ENCODE data around the gene ANTXR1.

The ANTXR1 gene

DNA sequence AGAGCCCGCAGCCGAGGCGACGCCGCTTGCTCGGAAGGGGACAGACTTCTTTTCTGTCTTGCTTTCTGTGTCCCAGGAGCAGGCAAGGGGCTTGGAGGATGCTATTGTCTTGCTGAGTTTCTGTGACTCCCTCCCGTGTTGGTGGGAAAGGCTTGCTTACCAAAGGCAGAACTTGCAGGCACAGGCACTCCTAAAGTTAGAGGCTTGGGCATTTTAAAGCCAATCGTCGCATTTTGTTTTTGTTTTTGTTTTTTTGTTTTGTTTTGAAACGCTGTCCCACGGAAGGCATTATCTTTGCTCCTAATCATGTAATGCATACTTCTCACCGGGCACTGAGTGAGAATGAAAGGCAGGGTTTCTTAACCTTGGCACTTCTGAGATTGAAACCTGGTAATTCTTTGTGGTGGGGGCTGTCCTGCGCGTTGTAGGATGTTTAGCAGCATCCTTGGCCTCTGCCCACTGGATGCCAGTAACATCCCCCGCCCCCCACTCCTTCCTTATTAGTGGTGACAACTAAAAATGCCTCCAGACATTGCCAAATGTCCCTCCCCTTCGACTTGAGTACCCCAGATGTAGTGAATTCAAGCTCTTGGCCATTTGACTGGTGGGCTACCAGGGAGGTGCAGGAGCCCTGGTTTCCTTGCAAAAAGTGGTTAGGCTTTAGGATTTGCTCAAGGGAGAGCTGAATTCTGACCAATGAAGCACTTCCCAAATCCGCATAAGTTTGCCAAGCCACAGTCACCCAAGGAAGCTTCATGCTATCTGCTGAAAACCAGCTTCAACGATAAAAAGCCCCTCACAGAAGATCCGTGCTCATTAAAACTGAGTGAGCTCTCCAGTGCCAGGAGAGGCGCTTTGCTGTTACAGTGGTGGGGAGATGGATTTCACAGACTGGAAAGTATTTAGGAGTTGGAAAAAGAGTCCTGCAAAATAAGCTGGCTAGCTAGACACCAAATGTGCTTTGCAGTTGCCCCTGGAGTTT lies 1.2 kb downstream of the ANTXR1 start:
- Mint-ChIP-seq H3K27me3 (peaks cover 29% of the 10 kb centered on the region), H3K4me3 (peak overlapping the region; percentile 56), H3K9me3 (no peaks in the 10 kb centered on the region), H3K4me1 (peaks cover 16% of the 10 kb centered on the region), H3K36me3 (peaks cover 2% of the 10 kb centered on the region), H3K27ac (no peak overlapping the region)
- peak in 1 of 2 donors; percentile 17 for DNase-seq (ENCODE audit: low spot score in 2 of 2)
- no peak for ATAC-seq (ENCODE audit: low read depth)

DNA sequence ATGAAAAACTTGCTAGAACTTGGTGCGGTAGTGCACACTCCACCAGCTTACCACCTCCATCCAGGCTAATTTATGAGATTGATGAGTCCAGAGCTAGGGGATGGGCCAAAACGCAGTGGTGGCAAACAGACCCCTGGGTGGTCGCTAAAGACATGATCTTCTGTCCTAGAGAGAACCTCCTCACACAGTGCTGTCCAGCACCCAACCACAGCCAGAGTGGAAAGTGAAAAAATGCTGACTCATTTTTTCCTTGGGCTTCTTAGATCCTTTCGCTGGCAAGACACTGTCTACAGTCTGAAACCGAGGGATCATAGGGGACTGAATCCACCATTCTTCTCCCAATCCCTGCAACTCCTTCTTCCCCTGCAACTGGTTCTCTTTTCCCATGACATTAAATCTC lies 4.1 kb downstream of the ANTXR1 start:
- ATAC-seq (ENCODE audit: low read depth) (no peak), DNase-seq (ENCODE audit: low spot score in 2 of 2) (no peak)
- Mint-ChIP-seq H3K4me3 (no peak overlapping the region), H3K27ac (no peak overlapping the region), H3K27me3 (peaks cover 24% of the 10 kb centered on the region), H3K36me3 (peaks cover 2% of the 10 kb centered on the region), H3K4me1 (peaks cover 16% of the 10 kb centered on the region), H3K9me3 (no peaks in the 10 kb centered on the region)

DNA sequence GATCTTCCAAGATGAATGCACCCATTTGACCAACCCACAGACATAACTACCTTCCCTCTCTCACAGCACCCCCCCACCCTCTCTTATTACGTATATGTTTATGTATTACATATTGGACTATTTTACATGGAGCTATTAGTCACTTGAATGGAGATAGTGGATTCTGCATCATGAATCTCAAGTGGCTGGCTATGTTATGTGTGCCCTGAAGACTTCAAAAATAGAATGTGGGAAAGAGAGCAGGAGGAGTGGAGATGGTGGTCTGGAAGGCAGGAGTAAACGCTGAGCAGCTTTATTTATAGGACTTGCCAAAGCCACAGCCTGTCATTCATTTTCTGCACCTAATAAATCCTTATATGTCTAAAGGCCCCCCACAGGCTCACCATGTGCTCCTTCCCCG lies 4.9 kb downstream of the ANTXR1 start:
- H3K27me3 Mint-ChIP-seq: peaks cover 20% of the 10 kb centered on the region
- H3K4me1 Mint-ChIP-seq: peaks cover 12% of the 10 kb centered on the region
- H3K36me3 Mint-ChIP-seq: no peaks in the 10 kb centered on the region
- H3K9me3 Mint-ChIP-seq: no peaks in the 10 kb centered on the region
- no peak overlapping the region for H3K27ac Mint-ChIP-seq
- ATAC-seq (ENCODE audit: low read depth) (no peak), DNase-seq (ENCODE audit: low spot score in 2 of 2) (no peak)
- H3K4me3 Mint-ChIP-seq: no peak overlapping the region

DNA sequence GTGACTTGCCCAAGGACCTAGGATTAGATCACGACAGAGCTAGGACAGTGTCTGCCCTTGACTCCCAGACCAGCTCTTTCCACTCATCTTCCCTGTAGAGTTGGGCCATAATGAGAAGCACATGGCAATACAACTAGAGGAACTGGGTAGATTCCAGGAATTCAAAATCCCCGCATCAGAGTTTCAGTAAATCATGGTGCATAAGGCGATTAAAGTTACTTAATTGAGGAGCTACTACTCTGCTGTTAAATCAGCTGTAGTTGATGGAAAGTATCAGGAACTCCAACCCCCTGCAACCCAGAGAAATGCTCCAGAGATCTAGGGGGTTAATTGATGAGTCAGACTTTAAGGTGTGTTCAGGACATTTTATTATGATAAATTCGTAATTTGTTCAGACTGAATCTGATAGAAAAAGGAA lies 5.7 kb downstream of the ANTXR1 start:
- Mint-ChIP-seq H3K27me3 (peaks cover 16% of the 10 kb centered on the region), H3K4me3 (no peak overlapping the region), H3K36me3 (no peaks in the 10 kb centered on the region), H3K9me3 (no peaks in the 10 kb centered on the region), H3K4me1 (peaks cover 6% of the 10 kb centered on the region), H3K27ac (no peak overlapping the region)
- ATAC-seq (ENCODE audit: low read depth) (no peak), DNase-seq (ENCODE audit: low spot score in 2 of 2) (no peak)

DNA sequence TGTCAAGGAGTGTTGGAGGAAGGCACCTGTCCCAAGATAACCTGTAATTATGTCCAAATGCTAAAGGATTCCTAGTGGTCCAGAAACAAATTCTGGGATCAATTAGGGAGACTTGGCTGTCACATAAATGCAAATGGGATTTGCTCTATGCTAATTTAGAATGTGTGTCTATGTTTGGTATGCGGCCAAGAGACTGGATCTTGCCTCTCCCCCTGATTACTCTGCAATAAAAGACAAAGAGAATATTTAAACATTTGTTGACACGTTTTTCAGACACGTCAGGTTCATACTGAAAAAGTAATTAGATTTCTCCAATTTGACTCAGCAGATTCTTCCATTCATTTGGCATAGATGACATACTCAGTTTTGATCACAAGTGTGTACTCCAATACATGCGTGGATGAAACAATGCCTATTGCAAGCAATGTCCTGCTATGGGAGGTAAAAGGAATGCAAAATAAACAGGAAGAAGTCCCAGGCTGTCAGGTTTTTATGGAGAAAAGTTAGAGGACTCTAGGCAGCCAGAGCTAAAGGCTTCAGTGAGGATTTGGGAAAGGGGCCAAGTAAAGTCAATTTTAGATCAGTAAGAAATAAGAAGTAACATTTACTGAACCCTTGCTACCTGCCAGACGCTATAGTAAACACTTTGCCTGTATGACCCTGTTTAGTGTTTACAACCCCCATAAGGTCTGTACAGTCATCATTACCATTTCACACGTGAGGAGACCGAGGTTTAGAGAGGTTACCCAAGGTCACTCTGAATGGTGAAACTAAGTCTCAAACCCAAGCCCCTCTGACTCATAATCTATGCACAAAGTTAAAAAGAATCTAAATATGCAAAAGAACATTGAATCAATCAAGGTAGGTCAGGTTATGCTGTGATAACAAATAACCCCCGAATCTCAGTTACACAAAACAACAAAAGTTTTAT lies 7.8 kb downstream of the ANTXR1 start:
- DNase-seq (ENCODE audit: low spot score in 2 of 2): no peak
- Mint-ChIP-seq H3K9me3 (no peaks in the 10 kb centered on the region), H3K27ac (no peak overlapping the region), H3K27me3 (peaks cover 16% of the 10 kb centered on the region), H3K4me1 (no peaks in the 10 kb centered on the region), H3K36me3 (no peaks in the 10 kb centered on the region), H3K4me3 (no peak overlapping the region)
- no peak for ATAC-seq (ENCODE audit: low read depth)

DNA sequence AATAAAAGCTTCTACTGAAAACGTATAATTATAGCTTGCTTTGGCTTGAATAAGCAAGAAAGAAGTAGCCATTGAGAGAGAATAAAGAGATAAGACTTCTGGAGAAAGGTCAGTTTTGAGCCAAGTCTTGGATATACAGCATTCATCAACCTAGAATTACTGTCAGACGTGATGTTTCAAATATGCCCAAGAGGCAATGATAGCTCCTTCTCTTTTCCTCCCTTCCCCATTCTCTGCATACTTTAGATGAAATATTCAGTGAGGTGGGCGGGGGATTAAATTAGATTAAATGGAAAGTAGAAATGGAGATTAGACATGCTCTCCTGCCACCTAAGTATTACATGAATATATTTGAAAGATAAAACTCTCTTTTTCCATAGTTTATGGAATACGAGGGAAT lies 8.7 kb downstream of the ANTXR1 start:
- H3K36me3 Mint-ChIP-seq: no peaks in the 10 kb centered on the region
- H3K4me3 Mint-ChIP-seq: no peak overlapping the region
- DNase-seq (ENCODE audit: low spot score in 2 of 2) (no peak), ATAC-seq (ENCODE audit: low read depth) (no peak)
- H3K27ac Mint-ChIP-seq: no peak overlapping the region
- H3K9me3 Mint-ChIP-seq: no peaks in the 10 kb centered on the region
- peaks cover 17% of the 10 kb centered on the region for H3K27me3 Mint-ChIP-seq
- no peaks in the 10 kb centered on the region for H3K4me1 Mint-ChIP-seq

DNA sequence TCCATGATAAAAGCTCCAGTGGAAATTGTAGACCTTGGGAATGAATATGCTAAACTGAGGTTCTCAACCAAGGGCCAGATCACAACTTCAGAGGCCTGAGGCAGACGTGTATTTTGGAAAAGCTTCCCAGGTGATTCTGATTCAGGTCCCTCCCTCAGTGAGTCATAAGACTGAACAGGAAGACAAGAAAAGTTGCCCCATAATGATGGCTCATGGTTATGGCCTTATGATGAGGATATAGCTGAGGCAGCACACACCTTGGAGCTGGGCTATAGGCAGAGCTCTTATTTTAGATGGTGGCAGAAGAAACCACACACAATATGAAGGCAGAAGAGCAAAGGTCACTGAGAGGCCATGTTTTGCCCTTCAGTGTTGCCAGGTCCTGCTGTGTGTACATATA lies 9.6 kb downstream of the ANTXR1 start:
- peaks cover 15% of the 10 kb centered on the region for H3K27me3 Mint-ChIP-seq
- no peak for ATAC-seq (ENCODE audit: low read depth)
- no peaks in the 10 kb centered on the region for H3K4me1 Mint-ChIP-seq
- no peak overlapping the region for H3K4me3 Mint-ChIP-seq
- H3K36me3 Mint-ChIP-seq: no peaks in the 10 kb centered on the region
- no peak for DNase-seq (ENCODE audit: low spot score in 2 of 2)
- peaks cover 2% of the 10 kb centered on the region for H3K9me3 Mint-ChIP-seq
- no peak overlapping the region for H3K27ac Mint-ChIP-seq

DNA sequence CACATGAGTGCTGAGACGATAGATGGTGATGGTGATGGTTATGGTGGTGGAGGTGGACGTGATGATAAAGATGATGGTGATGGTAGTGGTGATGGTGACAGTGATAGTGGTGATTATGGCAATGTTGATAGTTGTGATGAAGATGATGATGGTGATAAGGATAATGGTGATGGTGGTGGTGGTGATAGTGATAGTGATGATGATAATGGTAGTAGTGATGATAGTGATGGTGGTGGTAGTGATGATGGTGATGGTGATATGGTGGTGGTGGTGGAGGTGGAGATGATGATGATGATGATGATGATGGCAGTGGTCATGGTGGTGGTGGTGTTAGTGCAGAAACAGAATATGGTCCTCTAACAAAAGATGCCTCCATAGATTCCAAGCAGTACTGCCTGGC lies 10.3 kb downstream of the ANTXR1 start:
- peaks cover 13% of the 10 kb centered on the region for H3K27me3 Mint-ChIP-seq
- no peaks in the 10 kb centered on the region for H3K4me1 Mint-ChIP-seq
- no peak for ATAC-seq (ENCODE audit: low read depth)
- H3K9me3 Mint-ChIP-seq: peaks cover 4% of the 10 kb centered on the region
- no peak overlapping the region for H3K4me3 Mint-ChIP-seq
- H3K36me3 Mint-ChIP-seq: no peaks in the 10 kb centered on the region
- H3K27ac Mint-ChIP-seq: no peak overlapping the region
- no peak for DNase-seq (ENCODE audit: low spot score in 2 of 2)

DNA sequence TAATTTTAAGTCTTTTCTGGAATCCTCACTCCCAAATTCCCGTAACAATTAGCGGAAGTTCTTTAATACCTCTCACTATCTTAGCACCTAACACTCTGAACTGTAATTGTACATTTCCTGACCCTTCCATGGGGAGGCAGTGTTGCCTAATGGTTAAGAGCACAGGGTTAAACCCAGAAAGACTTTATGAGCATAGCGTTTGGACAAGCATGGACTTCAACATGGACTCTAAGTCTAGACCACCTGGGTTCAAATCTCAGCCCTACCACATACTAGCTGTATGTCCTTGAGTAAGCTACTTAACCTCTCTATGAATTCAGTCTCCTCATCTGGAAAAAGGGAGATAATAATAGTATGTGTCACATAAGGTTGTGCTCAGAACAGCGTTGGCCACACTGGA lies 13.0 kb downstream of the ANTXR1 start:
- Mint-ChIP-seq H3K4me3 (no peak overlapping the region), H3K27ac (no peak overlapping the region), H3K9me3 (peaks cover 4% of the 10 kb centered on the region), H3K27me3 (peaks cover 8% of the 10 kb centered on the region), H3K36me3 (no peaks in the 10 kb centered on the region), H3K4me1 (no peaks in the 10 kb centered on the region)
- DNase-seq (ENCODE audit: low spot score in 2 of 2) (no peak), ATAC-seq (ENCODE audit: low read depth) (no peak)

DNA sequence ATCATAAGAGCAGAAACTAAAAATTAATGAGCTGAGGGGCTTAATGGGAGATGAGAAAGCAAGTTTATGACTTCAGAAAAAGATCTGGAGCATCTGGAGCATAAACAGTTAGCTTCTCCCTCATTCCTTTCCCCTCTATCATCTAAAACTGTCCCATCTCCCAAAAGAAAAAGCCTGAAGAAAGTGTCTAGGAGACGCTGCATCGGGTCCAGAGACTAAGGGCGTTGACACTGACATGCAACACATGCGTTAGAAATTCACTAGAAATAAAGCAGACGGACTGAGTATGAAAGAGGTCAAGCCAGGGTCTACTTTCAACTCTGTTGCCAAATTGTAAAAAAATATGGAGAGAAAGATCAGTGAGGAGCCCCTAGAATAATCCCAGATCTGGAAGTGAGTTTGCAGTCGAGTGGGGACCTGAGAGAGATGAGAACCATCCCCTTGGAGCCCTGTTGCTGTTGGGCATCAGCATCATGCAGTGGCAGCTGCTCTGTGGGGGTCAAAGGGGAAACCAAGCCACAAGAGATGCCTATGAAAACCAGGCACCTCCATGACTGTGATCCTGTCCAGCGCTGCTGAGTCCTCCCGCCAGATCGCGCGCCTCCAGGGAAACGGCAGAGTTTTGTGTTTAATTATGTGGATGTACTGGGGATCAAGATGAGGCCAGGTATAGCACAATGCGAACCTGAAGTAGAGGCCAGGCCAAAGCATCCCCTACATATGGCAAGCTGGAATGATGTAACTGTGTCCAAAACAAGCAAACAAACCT lies 13.9 kb downstream of the ANTXR1 start:
- ATAC-seq (ENCODE audit: low read depth): no peak
- peaks cover 4% of the 10 kb centered on the region for H3K27me3 Mint-ChIP-seq
- no peak overlapping the region for H3K27ac Mint-ChIP-seq
- no peak overlapping the region for H3K4me3 Mint-ChIP-seq
- peaks cover 4% of the 10 kb centered on the region for H3K9me3 Mint-ChIP-seq
- no peak for DNase-seq (ENCODE audit: low spot score in 2 of 2)
- H3K4me1 Mint-ChIP-seq: no peaks in the 10 kb centered on the region
- H3K36me3 Mint-ChIP-seq: no peaks in the 10 kb centered on the region

DNA sequence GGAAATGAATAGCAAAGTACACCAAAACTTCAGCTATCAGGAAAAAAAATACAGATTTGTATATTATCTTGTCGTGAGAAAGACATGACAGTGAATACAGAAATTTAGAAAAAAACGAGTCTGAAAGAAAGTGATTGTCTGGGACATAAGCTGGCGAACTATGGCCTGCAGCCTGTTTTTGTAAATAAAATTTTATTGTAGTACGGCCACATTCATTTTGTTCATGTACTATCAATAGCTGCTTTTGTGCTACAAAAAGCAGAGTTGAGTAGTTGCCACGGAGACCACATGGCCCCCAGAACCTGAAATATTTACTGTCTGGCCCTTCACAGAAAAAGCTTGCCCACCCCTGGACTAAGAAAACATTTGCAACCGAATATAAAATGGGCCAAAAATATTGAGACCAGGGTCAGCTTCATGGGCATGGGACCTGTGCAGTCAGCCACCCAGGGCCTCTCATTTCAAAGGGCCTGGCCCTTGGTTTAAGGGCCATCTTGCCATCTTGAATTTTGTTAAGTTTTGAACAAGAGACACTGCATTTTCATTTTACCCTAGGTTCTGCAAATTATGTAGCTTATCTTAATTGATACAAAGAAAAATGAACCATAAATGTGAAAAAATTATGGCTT lies 17.9 kb downstream of the ANTXR1 start:
- peaks cover 4% of the 10 kb centered on the region for H3K9me3 Mint-ChIP-seq
- no peak overlapping the region for H3K27ac Mint-ChIP-seq
- H3K36me3 Mint-ChIP-seq: no peaks in the 10 kb centered on the region
- H3K4me3 Mint-ChIP-seq: no peak overlapping the region
- H3K4me1 Mint-ChIP-seq: no peaks in the 10 kb centered on the region
- H3K27me3 Mint-ChIP-seq: peaks cover 7% of the 10 kb centered on the region
- ATAC-seq (ENCODE audit: low read depth) (no peak), DNase-seq (ENCODE audit: low spot score in 2 of 2) (no peak)

DNA sequence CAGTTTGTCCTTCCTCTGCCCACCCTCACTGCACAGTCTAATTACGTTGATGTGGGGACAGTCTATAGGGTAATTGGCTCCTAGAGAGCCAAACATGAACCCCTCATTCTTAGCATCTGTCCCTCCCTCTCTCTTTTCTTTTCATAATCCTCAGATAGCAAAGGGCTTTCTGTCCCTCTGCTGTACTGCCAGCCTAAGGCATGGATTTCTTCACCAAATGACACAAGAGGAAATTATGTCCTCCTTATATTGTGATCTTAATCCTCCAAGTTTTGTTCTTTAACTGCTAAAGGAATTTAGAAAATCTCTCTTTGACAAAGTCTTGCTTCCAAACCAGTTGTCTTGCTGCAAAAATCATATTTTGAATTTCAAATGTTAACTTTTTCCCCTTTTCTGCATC lies 18.5 kb downstream of the ANTXR1 start:
- no peak overlapping the region for H3K27ac Mint-ChIP-seq
- no peak overlapping the region for H3K4me3 Mint-ChIP-seq
- peaks cover 4% of the 10 kb centered on the region for H3K9me3 Mint-ChIP-seq
- H3K4me1 Mint-ChIP-seq: no peaks in the 10 kb centered on the region
- no peaks in the 10 kb centered on the region for H3K36me3 Mint-ChIP-seq
- ATAC-seq (ENCODE audit: low read depth) (no peak), DNase-seq (ENCODE audit: low spot score in 2 of 2) (no peak)
- peaks cover 7% of the 10 kb centered on the region for H3K27me3 Mint-ChIP-seq

DNA sequence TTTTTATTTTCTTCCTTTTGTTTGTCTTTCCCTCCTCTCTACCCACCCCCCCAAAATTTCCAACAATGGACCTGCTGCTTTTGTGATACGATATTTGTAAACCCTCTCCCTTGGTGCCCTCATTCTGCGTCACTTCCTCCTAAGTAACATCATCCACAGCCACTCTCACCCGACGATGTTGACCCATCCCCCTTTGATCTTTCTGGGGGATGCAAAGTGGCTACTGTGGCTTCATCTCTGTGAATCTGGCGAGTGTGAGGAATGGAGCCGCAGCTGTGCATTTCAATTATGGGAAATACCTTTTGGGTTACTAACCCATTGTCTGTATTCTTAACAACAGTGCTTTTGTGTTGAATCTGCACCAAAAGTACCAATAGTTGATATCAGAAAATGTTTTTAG lies 19.4 kb downstream of the ANTXR1 start:
- DNase-seq (ENCODE audit: low spot score in 2 of 2) (no peak), ATAC-seq (ENCODE audit: low read depth) (no peak)
- H3K9me3 Mint-ChIP-seq: peaks cover 4% of the 10 kb centered on the region
- H3K4me1 Mint-ChIP-seq: no peaks in the 10 kb centered on the region
- no peak overlapping the region for H3K4me3 Mint-ChIP-seq
- no peak overlapping the region for H3K27ac Mint-ChIP-seq
- peaks cover 5% of the 10 kb centered on the region for H3K27me3 Mint-ChIP-seq
- no peaks in the 10 kb centered on the region for H3K36me3 Mint-ChIP-seq
